Panc1 (cell line): ENCODE results near the gene SLCO4A1. TPM values are rescaled to one million over a fixed set of nuclear protein-coding genes. Genes with fewer than 3 reads are reported as not detected.

Source experiments
- ATAC-seq: fragments of 200-7000 bp; cut with Tn5 transposase; 2 replicates; pipeline ENCODE4 v1.9.1; 2020; ENCODE audit warnings: mild to moderate bottlenecking, moderate library complexity
- BruUV-seq: library from RNA; stranded (reverse); fragments of 400-500 nt; replicated peaks from 2 replicates; lab custom pipeline; 2021; lab: Mats Ljungman, UMichigan
- CTCF ChIA-PET: fragments of 300-600 bp; sonication (Branson Sonifier 250); formaldehyde crosslinking; loops from one replicate; lab custom pipeline; 2022; ENCODE audit warnings: antibody characterized with exemption; lab: Charles Lee
- POLR2A ChIA-PET: fragments of 300-600 bp; sonication (Branson Sonifier 250); formaldehyde crosslinking; loops from one replicate; lab custom pipeline; 2022; ENCODE audit warnings: antibody characterized with exemption; lab: Charles Lee
- DNase-seq: peaks from one replicate; pipeline ENCODE4 v3.0.0-alpha.2; 2010; ENCODE audit warnings: low read depth, low spot score
- H3K27ac ChIP-seq: 2 replicates; pipeline ENCODE4 v1.5.1; 2011; ENCODE audit warnings: mild to moderate bottlenecking, low read length, inconsistent platforms
- H3K27me3 ChIP-seq: fragments of 200-500 bp; sonication (Bioruptor generic); 2 replicates; pipeline ENCODE4 v1.6.0; 2014; ENCODE audit warnings: low read length, inconsistent platforms; ENCODE audit not compliant: control insufficient read depth, insufficient read depth
- H3K36me3 ChIP-seq: fragments of 200-500 bp; sonication (Bioruptor generic); 2 replicates; pipeline ENCODE4 v1.5.1; 2014; ENCODE audit warnings: inconsistent platforms, mild to moderate bottlenecking, low read length, moderate library complexity; ENCODE audit not compliant: control insufficient read depth, insufficient read depth
- H3K4me1 ChIP-seq: 2 replicates; pipeline ENCODE4 v1.5.1; 2011; ENCODE audit warnings: inconsistent platforms, mild to moderate bottlenecking, low read length, moderate library complexity; ENCODE audit not compliant: control insufficient read depth, insufficient read depth
- H3K4me3 ChIP-seq, 2 experiments: 2 replicates each; pipeline ENCODE4 v1.5.1; 2011 to 2012; ENCODE audit warnings: low read depth in 2 of 2, low read length in 2 of 2, mild to moderate bottlenecking in 2 of 2, inconsistent platforms in 1 of 2, moderate library complexity in 1 of 2
- H3K9me3 ChIP-seq: fragments of 200-500 bp; sonication (Bioruptor generic); 2 replicates; pipeline ENCODE4 v1.5.1; 2014; ENCODE audit warnings: low read depth, mild to moderate bottlenecking, inconsistent platforms, low read length, moderate library complexity; ENCODE audit not compliant: control insufficient read depth, insufficient read depth
- CTCF ChIP-seq: fragments of 450-650 bp; IDR thresholded peaks from 2 replicates; pipeline ENCODE4 v1.5.1; 2017; ENCODE audit warnings: mild to moderate bottlenecking
- POLR2AphosphoS5 ChIP-seq: IDR thresholded peaks from 2 replicates; pipeline ENCODE4 v1.6.1; 2012; ENCODE audit warnings: mild to moderate bottlenecking, low read depth, low read length, moderate library complexity
- REST ChIP-seq, 2 experiments: IDR thresholded peaks; 2 replicates each; pipeline ENCODE4 v1.6.1; 2011 to 2012; ENCODE audit warnings: low read depth in 2 of 2, control low read depth in 1 of 2, low read length in 1 of 2, mild to moderate bottlenecking in 1 of 2, moderate library complexity in 1 of 2; ENCODE audit not compliant: insufficient read depth in 1 of 2
- SIN3A ChIP-seq: IDR thresholded peaks from 2 replicates; pipeline ENCODE4 v1.6.1; 2012; ENCODE audit warnings: low read depth, mild to moderate bottlenecking, low read length, moderate library complexity, borderline replicate concordance; ENCODE audit not compliant: insufficient read depth
- TCF7L2 ChIP-seq: IDR thresholded peaks from 2 replicates; pipeline ENCODE4 v1.6.1; 2011; ENCODE audit warnings: mild to moderate bottlenecking, low read depth, low read length, inconsistent platforms
- in situ Hi-C: cut with HindIII; loops from 2 replicates; pipeline ENCODE4 v1.10.0; 2016; ENCODE audit warnings: low sequenced_read_pairs, low pct_unique_long_range_greater_than_20kb
- intact Hi-C: fragments of 100-400 bp; cut with micrococcal nuclease; formaldehyde crosslinking; loops from one replicate; pipeline ENCODE4 v1.10.0; 2022; ENCODE audit not compliant: unreplicated experiment
- total RNA-seq: library from RNA; stranded (reverse); gene quantifications from one replicate; pipeline ENCODE4 v1.2.1, GENCODE V29; 2021; ENCODE audit not compliant: unreplicated experiment

SLCO4A1 gene
- total RNA-seq, 1 experiment from 2014 or later: 167 TPM

GRCh38 chr20:62695448-62696414, 53.4 kb downstream of the SLCO4A1 start:
- H3K36me3 ChIP-seq: no peaks in the 10 kb centered on the region
- in situ Hi-C loops: no loop called here
- no peak overlapping the region for H3K4me3 ChIP-seq
- ATAC-seq (no peak), DNase-seq (no peak)
- CTCF ChIA-PET: no interaction called here
- intact Hi-C loops: no loop called here
- no peaks in the 10 kb centered on the region for H3K9me3 ChIP-seq
- H3K27me3 ChIP-seq: no peaks in the 10 kb centered on the region
- BruUV-seq: no TSS peak
- POLR2A ChIA-PET: no interaction called here
- H3K27ac ChIP-seq: no peak overlapping the region
- H3K4me1 ChIP-seq: peaks cover 3% of the 10 kb centered on the region; the same call in 1 of the 2 replicates
- TF ChIP-seq REST (IDR thresholded peaks at IDR 0.05; ENCODE audit: insufficient read depth in 1 of 2, low read depth in 2 of 2, low read length in 1 of 2) (no peak), CTCF (no peak), SIN3A (no peak), POLR2AphosphoS5 (no peak), TCF7L2 (no peak)

- ChIA-PET CTCF (no interaction called here), POLR2A (no interaction called here)
- Histone ChIP-seq H3K9me3 (no peaks in the 10 kb centered on the region), H3K4me3 (no peak overlapping the region), H3K27me3 (no peaks in the 10 kb centered on the region), H3K4me1 (peaks cover 6% of the 10 kb centered on the region), H3K27ac (no peak overlapping the region), H3K36me3 (no peaks in the 10 kb centered on the region)
- no peak for DNase-seq
- in situ Hi-C loops: no loop called here
- no peak for ATAC-seq
- intact Hi-C loops: no loop called here
- TF ChIP-seq SIN3A: no peak
- TF ChIP-seq POLR2AphosphoS5: no peak
- no peak for TF ChIP-seq TCF7L2
- no TSS peak for BruUV-seq
Observed at GRCh38 chr20:62696434-62696957, 54.2 kb downstream of the SLCO4A1 start.
